Cardiac septum (tissue), 1 donor: ENCODE data around the gene PEX6. TPM values are rescaled to one million over a fixed set of nuclear protein-coding genes. Genes with fewer than 3 reads are reported as not detected.
"Not testable (repeated sequence)": the region's sequence is repeated elsewhere in the genome, so short reads cannot be mapped to it uniquely, and the experiment has no call there.

Experiments
- DNase-seq: peaks from one replicate; pipeline ENCODE4 v3.0.0-alpha.2; 2020; ENCODE audit warnings: low spot score
- intact Hi-C: fragments of 100-400 bp; cut with DNase I; formaldehyde crosslinking; loops from one replicate; pipeline ENCODE4 v1.14.0; 2022
- total RNA-seq: library from RNA; stranded (reverse); fragmentation: NEBNext Ultra II Directional; extraction: Animal tissue kit (Norgen Biotek cat#: 25700); gene quantifications from one replicate; pipeline ENCODE4 v1.2.1, GENCODE V29; 2021
- donor health status: DM: no; HTN: no; CAD: no.

PEX6 gene
- total RNA-seq, 1 donor from 2014 or later, result 14.6 TPM

- no peak for DNase-seq
- intact Hi-C loops, result no loop called here
These were observed 26.9 kb upstream of the PEX6 start for GRCh38 chr6:43005844-43006243.

DNA sequence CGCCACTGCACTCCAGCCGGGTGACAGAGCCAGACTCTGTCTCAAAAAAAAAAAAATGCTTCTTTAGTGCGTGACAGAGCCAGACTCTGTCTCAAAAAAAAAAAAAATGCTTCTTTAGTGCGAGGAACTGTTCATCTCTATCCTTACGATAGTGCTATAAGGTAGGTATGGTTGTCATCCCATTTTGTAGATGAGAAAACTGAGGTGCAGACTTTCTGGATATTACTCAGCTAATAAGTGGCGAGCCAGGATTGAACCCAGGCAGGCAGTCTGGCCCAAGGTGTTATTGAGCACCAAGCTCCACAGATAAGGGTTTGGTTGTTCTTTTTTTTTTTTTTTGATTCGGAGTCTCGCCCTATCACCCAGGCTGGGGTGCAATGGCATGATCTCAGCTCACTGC, 22.9 kb upstream of the PEX6 start:
- intact Hi-C loops, result no loop called here
- DNase-seq, result no peak

GRCh38 chr6:42998205-42998604, 19.2 kb upstream of the PEX6 start:
- DNase-seq, intact Hi-C loops: not testable (repeated sequence)

- intact Hi-C loops, result no loop called here
- no peak for DNase-seq
These were observed 17.5 kb upstream of the PEX6 start for GRCh38 chr6:42996513-42996912.

GRCh38 chr6:42993445-42993844, 14.5 kb upstream of the PEX6 start:
- DNase-seq, result no peak
- intact Hi-C loops, result no loop called here

- intact Hi-C loops, result no loop called here
- no peak for DNase-seq
These were observed 10.9 kb upstream of the PEX6 start for GRCh38 chr6:42989923-42990322.

DNA sequence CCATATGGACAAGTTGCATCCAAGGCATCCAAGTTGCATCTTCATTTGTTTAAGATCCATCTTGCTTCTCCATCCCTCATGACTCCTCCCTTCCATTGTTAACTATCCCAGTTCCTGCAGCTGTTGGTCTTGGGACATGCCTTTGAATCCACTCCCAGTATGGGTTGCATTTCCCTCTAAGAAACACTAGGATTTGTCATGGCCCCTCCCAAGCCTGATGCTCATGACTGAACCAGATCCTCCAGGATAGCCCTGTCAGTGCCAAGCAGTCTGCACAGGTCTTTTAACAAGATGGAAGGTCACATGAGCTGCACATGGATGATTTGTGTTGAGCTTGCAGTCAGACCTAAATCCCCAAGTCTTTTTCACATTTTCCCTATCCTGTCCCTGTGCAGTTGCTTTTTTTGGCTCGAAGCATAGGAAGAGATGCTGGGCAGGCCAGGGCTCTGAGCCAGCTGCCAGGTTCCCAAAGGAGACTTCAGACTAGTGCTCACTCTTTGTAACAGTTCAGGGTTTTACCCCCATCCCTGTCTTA, 9.6 kb upstream of the PEX6 start:
- intact Hi-C loops, result no loop called here
- DNase-seq, result no peak

GRCh38 chr6:42987533-42988451, 8.8 kb upstream of the PEX6 start:
- intact Hi-C loops, result no loop called here
- DNase-seq, result no peak

GRCh38 chr6:42984924-42985475, 6.0 kb upstream of the PEX6 start:
- intact Hi-C loops, result no loop called here
- DNase-seq, result no peak

- intact Hi-C loops, result no loop called here
- DNase-seq, result peak; percentile 99
These were observed 5.3 kb upstream of the PEX6 start, which contains the start of gene PPP2R5D for GRCh38 chr6:42984001-42984923. Gene PPP2R5D (plus strand): TSS chr6:42984570. CDS start chr6:42984678, 108 bp downstream.

GRCh38 chr6:42981836-42982235, 2.9 kb upstream of the PEX6 start:
- intact Hi-C loops, result no loop called here
- DNase-seq, result no peak

DNA sequence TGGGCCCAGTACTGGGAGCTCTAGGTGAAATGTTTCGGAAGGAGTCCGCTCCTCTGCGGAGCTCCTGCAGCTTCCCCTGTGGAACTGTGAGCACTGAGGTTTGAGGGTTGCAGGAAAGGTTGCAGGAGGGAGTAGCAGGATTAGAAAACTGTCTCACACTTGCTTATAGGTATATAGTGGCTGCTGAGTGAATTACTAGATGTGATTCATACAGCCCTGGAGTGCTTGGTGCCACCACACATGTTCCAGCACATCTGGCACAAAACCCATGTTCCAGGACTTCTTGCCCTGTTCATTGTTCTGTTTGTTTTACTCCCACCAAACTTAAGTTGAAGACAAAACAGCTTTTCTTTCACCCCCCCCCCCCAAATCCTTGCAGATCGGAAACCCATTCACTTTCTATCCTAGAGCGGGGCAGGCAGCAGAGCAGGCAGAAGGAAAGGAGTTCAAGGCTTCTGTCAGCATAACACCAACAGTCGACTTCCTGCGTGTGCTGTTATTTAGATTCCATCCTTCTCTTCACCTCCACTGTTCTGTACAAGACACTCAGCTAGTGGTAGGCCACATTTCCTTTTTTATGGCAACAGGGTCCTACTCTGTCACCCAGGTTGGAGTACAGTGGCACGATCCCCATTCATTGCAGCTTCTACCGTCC, 669 bp upstream of the PEX6 start:
- no peak for DNase-seq
- intact Hi-C loops, result loop anchor here (5.0 kb wide), 1 partner anchor 47 kb away; no protein-coding TSS in a partner anchor

- DNase-seq, result no peak
- intact Hi-C loops, result loop anchor here (5.0 kb wide), 1 partner anchor 46 kb away; no protein-coding TSS in a partner anchor
These were observed 518 bp downstream of the PEX6 start for GRCh38 chr6:42978487-42978838.

DNA sequence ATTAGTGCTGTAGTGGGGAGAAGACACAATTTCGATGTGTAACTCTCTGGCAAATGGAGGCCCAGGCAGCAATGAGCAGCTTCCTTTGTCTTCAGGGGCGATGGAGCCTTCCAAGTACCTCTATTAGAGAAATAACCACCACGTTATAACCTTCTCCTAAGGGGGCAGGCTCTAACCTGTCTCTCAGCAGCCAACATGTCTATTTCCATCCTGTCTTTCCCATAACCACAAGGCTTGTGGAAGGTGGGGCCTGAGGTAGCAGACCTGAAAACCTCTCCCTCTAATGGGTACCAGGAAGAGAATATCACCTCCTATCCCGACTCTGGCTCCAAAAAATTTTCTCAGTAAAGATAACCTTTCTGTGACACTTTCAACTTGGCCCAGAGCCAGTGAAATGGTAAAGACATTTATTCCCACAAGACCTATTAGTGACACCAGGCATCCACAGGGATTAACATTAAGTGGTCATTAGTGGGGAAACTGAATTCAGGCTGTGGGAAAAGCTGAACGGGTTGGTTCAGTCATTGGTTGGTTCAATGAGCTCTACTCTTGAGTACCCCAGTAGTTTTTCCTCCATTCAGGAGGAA, 4.0 kb downstream of the PEX6 start:
- no peak for DNase-seq
- intact Hi-C loops, result loop anchor here (5.0 kb wide), 1 partner anchor 43 kb away; no protein-coding TSS in a partner anchor

- intact Hi-C loops, result no loop called here
- no peak for DNase-seq
These were observed 5.1 kb downstream of the PEX6 start for GRCh38 chr6:42973926-42974325.

GRCh38 chr6:42971746-42972327, 7.1 kb downstream of the PEX6 start:
- intact Hi-C loops, result no loop called here
- no peak for DNase-seq

DNA sequence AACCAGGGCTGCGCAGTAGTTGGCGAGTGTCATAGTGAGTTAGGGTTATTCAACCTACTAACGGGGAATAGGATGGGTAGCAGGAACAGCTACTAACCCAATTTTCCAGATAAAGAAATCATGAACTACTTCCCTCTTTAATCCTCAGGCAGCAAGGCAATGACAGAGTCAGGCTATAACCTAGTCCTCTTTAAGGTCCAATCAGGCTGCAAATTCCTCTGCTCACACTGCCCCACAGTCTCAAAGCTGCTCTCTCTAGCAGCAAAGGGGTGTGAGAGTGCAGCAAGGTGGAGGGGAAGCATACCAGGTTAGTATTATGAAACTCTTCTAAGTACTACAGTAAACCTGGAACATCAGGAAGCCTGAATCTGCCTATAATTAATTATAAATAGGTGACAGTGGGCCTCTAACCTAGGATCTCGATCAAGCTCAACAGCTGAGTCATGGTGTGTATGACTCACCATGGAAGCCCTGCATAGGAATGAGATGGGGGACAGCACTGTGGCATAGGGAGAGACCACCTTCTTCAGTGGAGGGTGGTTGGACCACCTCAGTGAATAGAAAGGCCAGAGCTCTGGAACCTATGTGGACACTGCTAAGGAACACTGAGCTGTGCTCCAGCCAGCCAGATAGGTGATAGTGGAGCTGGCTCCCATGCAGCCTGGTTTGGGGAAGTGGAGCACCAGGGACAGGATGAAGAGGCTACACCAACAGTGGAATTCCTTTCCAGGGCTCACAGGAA, 7.9 kb downstream of the PEX6 start:
- intact Hi-C loops, result no loop called here

GRCh38 chr6:42969934-42970333, 9.0 kb downstream of the PEX6 start:
- intact Hi-C loops, result no loop called here
- no peak for DNase-seq

More for the DNA sequence above, 7.9 kb downstream of the PEX6 start:
- no peak for DNase-seq
